ENCODE measurements around the gene AMER1. TPM values are rescaled to one million over a fixed set of nuclear protein-coding genes. Genes with fewer than 3 reads are reported as not detected.

AMER1 gene
- total and polyA plus RNA-seq, 2 of the 4 experiments (the other 2 are of a cell fraction) = 1.3 to 2.2 TPM

DNA sequence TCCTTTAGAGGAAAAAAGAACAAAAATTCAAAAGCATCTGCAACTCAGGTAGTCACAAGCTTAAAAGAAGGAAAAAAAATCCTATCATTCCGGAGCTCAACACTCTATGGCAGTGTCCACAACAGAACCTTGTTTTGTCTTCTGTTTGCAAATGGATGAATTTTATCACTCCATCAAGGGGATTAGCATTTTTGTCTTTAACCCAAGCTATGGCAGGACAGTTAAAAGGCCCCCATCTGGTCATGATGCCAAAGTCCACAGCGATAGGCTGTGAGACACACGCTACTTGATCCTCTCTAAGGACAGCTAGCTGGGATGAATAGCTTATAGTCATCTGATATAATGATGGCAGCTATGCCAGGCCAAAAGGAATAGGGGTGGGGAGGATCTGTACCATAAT lies 16.6 kb downstream of the AMER1 start:
- Histone ChIP-seq H4K91ac (ENCODE audit: insufficient read depth, low read depth, low read length) (no peak overlapping the region), H2AFZ (replicated peaks; ENCODE audit: low read length, poor library complexity) (no peak overlapping the region), H3K27ac (ENCODE audit: insufficient read depth, low read length) (no peak overlapping the region), H2BK20ac (ENCODE audit: low read depth, low read length) (no peak overlapping the region), H2BK15ac (ENCODE audit: low read depth, low read length) (no peak overlapping the region), H3K36me3 (ENCODE audit: control insufficient read depth, insufficient read depth, low read length) (peaks cover 12% of the 10 kb centered on the region), H2BK120ac (ENCODE audit: low read depth, low read length) (no peak overlapping the region), H3K18ac (ENCODE audit: low read depth, low read length) (no peak overlapping the region), H2AK9ac (replicated peaks; ENCODE audit: low read depth, low read length, poor library complexity) (peak overlapping the region; percentile 1), H3K79me1 (ENCODE audit: low read depth in 1 of 2, low read length in 2 of 2) (no peaks in the 10 kb centered on the region), H3K27me3 (ENCODE audit: control insufficient read depth, insufficient read depth, low read length) (no peaks in the 10 kb centered on the region), H3K4me2 (ENCODE audit: low read depth, low read length) (no peak overlapping the region), H3K56ac (ENCODE audit: extremely low read depth, insufficient read depth, low read length) (no peak overlapping the region), H3K9me3 (ENCODE audit: control insufficient read depth, insufficient read depth, low read length) (peaks cover 1% of the 10 kb centered on the region; the same call in 1 of the 2 replicates), H2BK5ac (ENCODE audit: low read depth, low read length, poor library complexity, severe bottlenecking) (no peak overlapping the region), H3K4me1 (ENCODE audit: control insufficient read depth, insufficient read depth, low read length) (no peaks in the 10 kb centered on the region), H3K14ac (replicated peaks; ENCODE audit: low read depth, low read length) (no peak overlapping the region), H3K23ac (ENCODE audit: low read depth, low read length) (no peak overlapping the region), H4K8ac (ENCODE audit: low read depth in 2 of 2, low read length in 2 of 2) (no peak overlapping the region), H2AK5ac (ENCODE audit: low read depth, low read length) (no peak overlapping the region), H3K9ac (ENCODE audit: low read depth, low read length) (no peak overlapping the region), H4K20me1 (ENCODE audit: insufficient read depth, low read length) (no peaks in the 10 kb centered on the region), H3K4ac (ENCODE audit: low read depth, low read length) (no peak overlapping the region), H4K5ac (ENCODE audit: low read depth, low read length) (no peak overlapping the region), H3K9me1 (ENCODE audit: insufficient read depth, low read length) (no peaks in the 10 kb centered on the region), H3K4me3 (ENCODE audit: insufficient read depth, low read depth, low read length) (no peak overlapping the region)
- no CpG with 5 or more reads among the region's 3 CpGs for WGBS, 2 experiments (ENCODE audit: extremely low coverage in 2 of 2, insufficient read length in 1 of 2)
- in situ Hi-C loops (cut with MboI; ENCODE audit: low sequenced_read_pairs) (no loop called here), intact Hi-C loops (cut with micrococcal nuclease) (no loop called here), dilution Hi-C loops (cut with HindIII; ENCODE audit: low sequenced_read_pairs, unreplicated experiment) (no loop called here)
- TF ChIP-seq, protein P1, sequence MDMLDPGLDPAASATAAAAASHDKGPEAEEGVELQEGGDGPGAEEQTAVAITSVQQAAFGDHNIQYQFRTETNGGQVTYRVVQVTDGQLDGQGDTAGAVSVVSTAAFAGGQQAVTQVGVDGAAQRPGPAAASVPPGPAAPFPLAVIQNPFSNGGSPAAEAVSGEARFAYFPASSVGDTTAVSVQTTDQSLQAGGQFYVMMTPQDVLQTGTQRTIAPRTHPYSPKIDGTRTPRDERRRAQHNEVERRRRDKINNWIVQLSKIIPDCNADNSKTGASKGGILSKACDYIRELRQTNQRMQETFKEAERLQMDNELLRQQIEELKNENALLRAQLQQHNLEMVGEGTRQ (IDR thresholded peaks at IDR 0.05; ENCODE audit: low read depth, low read length) = no peak
- no peak for TF ChIP-seq MAZ (IDR thresholded peaks at IDR 0.05; ENCODE audit: borderline replicate concordance, low read depth, low read length)
- no peak for TF ChIP-seq FOS (IDR thresholded peaks at IDR 0.05; ENCODE audit: low read depth, low read length)
- no peak for TF ChIP-seq MAFK (IDR thresholded peaks at IDR 0.05; ENCODE audit: low read depth, low read length)
- TF ChIP-seq MXI1 (IDR thresholded peaks at IDR 0.05; ENCODE audit: borderline replicate concordance, low read depth, low read length) = no peak
- no peak for TF ChIP-seq RFX5 (IDR thresholded peaks at IDR 0.05; ENCODE audit: low read depth, low read length)
- no peak for TF ChIP-seq SMC3 (IDR thresholded peaks at IDR 0.05; ENCODE audit: low read depth, low read length)
- TF ChIP-seq POLR2A (IDR thresholded peaks at IDR 0.05; ENCODE audit: low read depth, low read length) = no peak
- no peak for TF ChIP-seq NFE2L2 (IDR thresholded peaks at IDR 0.05; ENCODE audit: low read depth, low read length)
- TF ChIP-seq CHD1 (IDR thresholded peaks at IDR 0.05; ENCODE audit: low read depth, low read length) = no peak
- TF ChIP-seq, protein P2, sequence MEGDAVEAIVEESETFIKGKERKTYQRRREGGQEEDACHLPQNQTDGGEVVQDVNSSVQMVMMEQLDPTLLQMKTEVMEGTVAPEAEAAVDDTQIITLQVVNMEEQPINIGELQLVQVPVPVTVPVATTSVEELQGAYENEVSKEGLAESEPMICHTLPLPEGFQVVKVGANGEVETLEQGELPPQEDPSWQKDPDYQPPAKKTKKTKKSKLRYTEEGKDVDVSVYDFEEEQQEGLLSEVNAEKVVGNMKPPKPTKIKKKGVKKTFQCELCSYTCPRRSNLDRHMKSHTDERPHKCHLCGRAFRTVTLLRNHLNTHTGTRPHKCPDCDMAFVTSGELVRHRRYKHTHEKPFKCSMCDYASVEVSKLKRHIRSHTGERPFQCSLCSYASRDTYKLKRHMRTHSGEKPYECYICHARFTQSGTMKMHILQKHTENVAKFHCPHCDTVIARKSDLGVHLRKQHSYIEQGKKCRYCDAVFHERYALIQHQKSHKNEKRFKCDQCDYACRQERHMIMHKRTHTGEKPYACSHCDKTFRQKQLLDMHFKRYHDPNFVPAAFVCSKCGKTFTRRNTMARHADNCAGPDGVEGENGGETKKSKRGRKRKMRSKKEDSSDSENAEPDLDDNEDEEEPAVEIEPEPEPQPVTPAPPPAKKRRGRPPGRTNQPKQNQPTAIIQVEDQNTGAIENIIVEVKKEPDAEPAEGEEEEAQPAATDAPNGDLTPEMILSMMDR (conservative IDR thresholded peaks at IDR 0.05; ENCODE audit: low read depth, low read length) = no peak
- TF ChIP-seq BHLHE40 (IDR thresholded peaks at IDR 0.05; ENCODE audit: low read depth, low read length) = no peak
- ChIA-PET CTCF (no interaction called here), POLR2A (ENCODE audit: unreplicated experiment) (no interaction called here)
- no TSS peak for BruUV-seq (replicated peaks)
- ATAC-seq (ENCODE audit: low read depth) = no peak
- DNase-seq = no peak

All from IMR-90 (cell line).